Colonic mucosa (tissue), 4 donors: Measurements from ENCODE around the gene UNC5A. TPM values are rescaled to one million over a fixed set of nuclear protein-coding genes. Genes with fewer than 3 reads are reported as not detected.

ENCODE experiments used
- DNase-seq: peaks from one replicate; pipeline ENCODE4 v3.0.0-alpha.2; 2020
- H3K27ac ChIP-seq: fragments of 200-600 bp; one replicate; pipeline ENCODE4 v1.8.0; 2021
- H3K27me3 ChIP-seq: fragments of 200-600 bp; one replicate; pipeline ENCODE4 v1.8.0; 2021
- H3K36me3 ChIP-seq: fragments of 200-600 bp; one replicate; pipeline ENCODE4 v1.8.0; 2021
- H3K4me1 ChIP-seq: fragments of 200-600 bp; one replicate; pipeline ENCODE4 v1.8.0; 2021; ENCODE audit warnings: mild to moderate bottlenecking
- H3K4me3 ChIP-seq: fragments of 200-600 bp; one replicate; pipeline ENCODE4 v1.8.0; 2021
- H3K9ac ChIP-seq, 2 donors: one replicate each; pipeline ENCODE4 v1.7.0; 2013; ENCODE audit warnings: control low read depth in 2 of 2, low read depth in 2 of 2, low read length in 2 of 2
- H3K9me3 ChIP-seq: fragments of 200-600 bp; one replicate; pipeline ENCODE4 v1.8.0; 2021
- intact Hi-C: fragments of 100-400 bp; cut with DNase I; formaldehyde crosslinking; loops from one replicate; pipeline ENCODE4 v1.14.1; 2022
- total RNA-seq, 2 donors: library from RNA; stranded (reverse); fragmentation: NEBNext Ultra II Directional in 1 of 2; extraction: Animal tissue kit (Norgen Biotek cat#: 25700) in 1 of 2; gene quantifications; one replicate each; pipeline ENCODE4 v1.2.1, GENCODE V29; 2021
- TF ChIP-seq, protein P1 (sequence below): fragments of 200-600 bp; IDR thresholded peaks from one replicate; pipeline ENCODE4 v1.8.0; 2022; ENCODE audit warnings: antibody characterized with exemption, mild to moderate bottlenecking
- donor health status: healthy.
- donor health status: DM: no; HTN: no; CAD: no.
- donor health status: DM: no; HTN: no; CAD: no.

UNC5A gene
- total RNA-seq, 2 donors from 2014 or later: not detected

DNA sequence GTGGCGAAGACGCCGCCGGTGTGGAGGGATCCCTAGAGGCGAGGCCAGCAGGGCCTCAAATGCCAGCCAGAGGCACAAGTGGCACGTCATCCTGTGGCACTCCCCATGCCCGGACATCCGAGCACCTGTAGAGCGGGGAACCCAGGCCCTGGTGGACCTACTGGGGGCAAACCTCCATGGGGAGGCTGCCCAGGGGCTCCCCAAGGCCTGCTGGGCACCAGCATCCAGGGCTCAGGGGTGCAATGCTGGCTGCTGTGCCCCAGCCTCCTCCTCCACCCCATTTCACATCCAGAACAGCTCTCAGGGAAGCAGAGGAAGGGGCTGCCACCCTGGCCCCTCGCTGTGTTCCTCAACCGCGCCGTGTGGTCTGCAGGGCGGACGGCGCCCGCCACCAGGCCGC, 45.2 kb downstream of the UNC5A start:
- TF ChIP-seq, protein P1, sequence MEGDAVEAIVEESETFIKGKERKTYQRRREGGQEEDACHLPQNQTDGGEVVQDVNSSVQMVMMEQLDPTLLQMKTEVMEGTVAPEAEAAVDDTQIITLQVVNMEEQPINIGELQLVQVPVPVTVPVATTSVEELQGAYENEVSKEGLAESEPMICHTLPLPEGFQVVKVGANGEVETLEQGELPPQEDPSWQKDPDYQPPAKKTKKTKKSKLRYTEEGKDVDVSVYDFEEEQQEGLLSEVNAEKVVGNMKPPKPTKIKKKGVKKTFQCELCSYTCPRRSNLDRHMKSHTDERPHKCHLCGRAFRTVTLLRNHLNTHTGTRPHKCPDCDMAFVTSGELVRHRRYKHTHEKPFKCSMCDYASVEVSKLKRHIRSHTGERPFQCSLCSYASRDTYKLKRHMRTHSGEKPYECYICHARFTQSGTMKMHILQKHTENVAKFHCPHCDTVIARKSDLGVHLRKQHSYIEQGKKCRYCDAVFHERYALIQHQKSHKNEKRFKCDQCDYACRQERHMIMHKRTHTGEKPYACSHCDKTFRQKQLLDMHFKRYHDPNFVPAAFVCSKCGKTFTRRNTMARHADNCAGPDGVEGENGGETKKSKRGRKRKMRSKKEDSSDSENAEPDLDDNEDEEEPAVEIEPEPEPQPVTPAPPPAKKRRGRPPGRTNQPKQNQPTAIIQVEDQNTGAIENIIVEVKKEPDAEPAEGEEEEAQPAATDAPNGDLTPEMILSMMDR: no peak
- Histone ChIP-seq H3K9ac (no peak overlapping the region), H3K27me3 (no peaks in the 10 kb centered on the region), H3K27ac (no peak overlapping the region), H3K9me3 (no peaks in the 10 kb centered on the region), H3K4me1 (no peaks in the 10 kb centered on the region), H3K4me3 (no peak overlapping the region), H3K36me3 (no peaks in the 10 kb centered on the region)
- intact Hi-C loops: no loop called here
- no peak for DNase-seq

DNA sequence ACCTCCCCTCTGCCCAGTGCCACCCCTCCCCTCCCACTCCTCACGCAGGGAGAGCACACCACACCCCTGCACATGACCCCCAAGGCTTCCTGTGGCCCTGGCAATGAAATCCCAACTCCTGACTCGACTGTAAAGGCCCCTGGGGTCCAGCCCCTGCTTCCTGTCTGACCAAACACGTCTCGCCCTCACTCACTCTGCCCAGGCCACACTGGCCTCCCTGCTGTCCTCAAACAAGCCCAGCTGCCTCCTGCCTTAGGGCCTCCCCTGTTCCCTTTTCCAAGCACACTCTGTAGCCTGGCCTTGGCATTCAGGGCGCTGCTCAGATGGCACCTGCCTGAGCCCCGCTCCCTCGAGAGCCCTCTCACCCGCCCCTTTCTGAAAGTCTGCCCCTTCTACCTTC, 46.4 kb downstream of the UNC5A start:
- TF ChIP-seq, protein P1: no peak
- H3K9me3 ChIP-seq: no peaks in the 10 kb centered on the region
- no peaks in the 10 kb centered on the region for H3K4me1 ChIP-seq
- no peaks in the 10 kb centered on the region for H3K27me3 ChIP-seq
- H3K4me3 ChIP-seq: no peak overlapping the region
- no peak for DNase-seq
- intact Hi-C loops: no loop called here
- no peak overlapping the region for H3K27ac ChIP-seq
- H3K36me3 ChIP-seq: no peaks in the 10 kb centered on the region
- no peak overlapping the region for H3K9ac ChIP-seq

DNA sequence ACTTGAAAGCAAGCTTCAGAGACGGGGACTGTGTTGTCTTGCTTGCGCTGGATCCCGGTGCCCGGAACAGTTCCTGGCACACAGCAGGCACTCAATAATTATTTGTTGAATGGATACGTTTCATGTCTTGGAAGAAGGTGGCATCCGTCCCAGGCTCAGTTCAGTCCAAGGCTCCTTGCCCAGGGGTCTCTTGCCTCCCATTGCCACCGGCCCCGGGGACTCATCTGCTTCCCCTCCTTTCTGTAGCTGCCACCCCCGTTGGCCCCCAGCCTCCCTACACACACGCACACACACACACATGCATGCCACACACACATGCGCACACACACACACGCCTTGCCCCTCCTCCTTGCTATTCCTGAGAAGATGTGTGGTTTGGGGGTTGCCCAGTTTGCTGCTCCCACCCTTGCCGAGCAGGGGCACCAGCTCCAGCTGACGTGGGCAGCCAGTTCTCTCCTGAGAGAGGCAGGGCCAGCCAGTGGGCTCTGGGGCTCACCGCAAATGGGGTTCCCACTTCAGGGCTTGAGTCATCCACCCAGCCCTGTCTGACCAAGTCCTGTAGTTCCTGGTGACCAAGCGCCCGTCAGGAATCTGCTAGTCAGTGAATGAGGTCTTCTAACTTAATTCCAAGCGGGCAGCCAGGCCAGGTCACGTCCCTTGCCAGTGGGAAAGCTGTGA, 47.0 kb downstream of the UNC5A start:
- no peak overlapping the region for H3K9ac ChIP-seq
- H3K36me3 ChIP-seq: no peaks in the 10 kb centered on the region
- H3K27me3 ChIP-seq: no peaks in the 10 kb centered on the region
- no peaks in the 10 kb centered on the region for H3K4me1 ChIP-seq
- H3K27ac ChIP-seq: no peak overlapping the region
- no peak for DNase-seq
- intact Hi-C loops: no loop called here
- H3K9me3 ChIP-seq: no peaks in the 10 kb centered on the region
- no peak overlapping the region for H3K4me3 ChIP-seq
- TF ChIP-seq, protein P1: no peak

DNA sequence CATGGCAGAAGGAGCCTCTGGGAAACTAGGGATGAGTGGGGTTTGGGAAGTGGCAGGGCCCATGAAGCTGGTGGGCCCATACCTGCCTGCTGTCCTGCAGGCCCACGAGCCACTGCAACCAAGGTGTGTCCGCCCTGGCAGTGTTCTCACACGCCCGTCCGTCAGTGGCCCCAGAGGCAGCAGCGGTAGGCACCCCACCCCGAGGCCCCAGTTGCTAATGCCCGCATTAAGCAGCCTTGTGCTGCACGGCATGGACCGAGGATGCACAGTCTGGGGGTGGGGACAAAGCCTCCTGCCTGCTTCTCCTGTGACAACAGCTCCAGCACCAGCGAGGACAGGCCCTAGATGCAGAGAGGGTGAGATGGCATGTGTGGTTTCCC, 47.5 kb downstream of the UNC5A start:
- TF ChIP-seq, protein P1: no peak
- no peak overlapping the region for H3K9ac ChIP-seq
- no peaks in the 10 kb centered on the region for H3K4me1 ChIP-seq
- no peak overlapping the region for H3K4me3 ChIP-seq
- DNase-seq: no peak
- H3K27me3 ChIP-seq: peaks cover 4% of the 10 kb centered on the region
- no peak overlapping the region for H3K27ac ChIP-seq
- intact Hi-C loops: no loop called here
- no peaks in the 10 kb centered on the region for H3K9me3 ChIP-seq
- H3K36me3 ChIP-seq: no peaks in the 10 kb centered on the region

DNA sequence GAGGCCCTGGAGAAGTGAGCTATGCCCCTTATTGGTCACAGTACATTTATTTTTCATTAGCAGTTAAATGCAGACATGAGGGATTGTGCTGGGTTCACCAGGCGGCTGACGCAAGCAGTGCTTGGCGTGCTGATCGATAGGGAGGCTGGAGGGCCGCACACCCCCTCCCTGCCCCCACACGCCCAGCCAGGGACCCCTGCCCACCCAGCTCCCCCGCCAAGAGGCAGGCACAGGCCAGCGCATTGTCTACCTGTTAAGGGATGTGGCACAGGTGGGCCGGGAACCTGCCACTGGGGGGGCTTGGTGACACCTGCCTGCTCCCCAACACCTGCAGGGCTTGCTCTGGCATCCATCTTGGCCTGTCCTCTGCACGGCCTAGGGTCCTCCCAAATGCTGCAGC, 49.6 kb downstream of the UNC5A start:
- no peaks in the 10 kb centered on the region for H3K36me3 ChIP-seq
- no peaks in the 10 kb centered on the region for H3K9me3 ChIP-seq
- no peak overlapping the region for H3K27ac ChIP-seq
- no peak overlapping the region for H3K9ac ChIP-seq
- intact Hi-C loops: no loop called here
- TF ChIP-seq, protein P1: no peak
- no peak overlapping the region for H3K4me3 ChIP-seq
- no peaks in the 10 kb centered on the region for H3K4me1 ChIP-seq
- no peak for DNase-seq
- H3K27me3 ChIP-seq: peaks cover 8% of the 10 kb centered on the region
